Measurements from ENCODE around the gene TYW1B. TPM values are rescaled to one million over a fixed set of nuclear protein-coding genes. Genes with fewer than 3 reads are reported as not detected.
"Not testable (repeated sequence)": the region's sequence is repeated elsewhere in the genome, so short reads cannot be mapped to it uniquely, and the experiment has no call there.

TYW1B gene
- total RNA-seq, 1 experiment from 2014 or later = 2.6 TPM

DNA sequence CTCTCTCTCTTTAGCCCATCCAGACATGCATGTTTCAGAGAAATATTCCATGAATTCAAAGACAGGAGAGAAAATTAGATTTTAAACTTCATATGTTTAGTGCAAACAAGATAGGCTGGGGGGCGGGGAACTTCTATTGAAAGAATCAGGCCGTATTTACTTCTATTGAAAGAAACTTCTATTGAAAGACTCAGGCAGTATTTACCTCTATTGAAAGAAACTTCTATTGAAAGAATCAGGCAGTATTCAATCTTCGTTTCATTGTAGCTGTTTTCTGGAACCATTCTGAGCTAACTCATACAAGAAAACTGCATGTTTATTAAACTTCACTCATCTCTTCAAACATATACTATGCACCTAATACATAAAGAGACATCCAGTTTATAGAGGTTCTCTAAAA, 123.1 kb downstream of the TYW1B start:
- TF ChIP-seq, protein P1, sequence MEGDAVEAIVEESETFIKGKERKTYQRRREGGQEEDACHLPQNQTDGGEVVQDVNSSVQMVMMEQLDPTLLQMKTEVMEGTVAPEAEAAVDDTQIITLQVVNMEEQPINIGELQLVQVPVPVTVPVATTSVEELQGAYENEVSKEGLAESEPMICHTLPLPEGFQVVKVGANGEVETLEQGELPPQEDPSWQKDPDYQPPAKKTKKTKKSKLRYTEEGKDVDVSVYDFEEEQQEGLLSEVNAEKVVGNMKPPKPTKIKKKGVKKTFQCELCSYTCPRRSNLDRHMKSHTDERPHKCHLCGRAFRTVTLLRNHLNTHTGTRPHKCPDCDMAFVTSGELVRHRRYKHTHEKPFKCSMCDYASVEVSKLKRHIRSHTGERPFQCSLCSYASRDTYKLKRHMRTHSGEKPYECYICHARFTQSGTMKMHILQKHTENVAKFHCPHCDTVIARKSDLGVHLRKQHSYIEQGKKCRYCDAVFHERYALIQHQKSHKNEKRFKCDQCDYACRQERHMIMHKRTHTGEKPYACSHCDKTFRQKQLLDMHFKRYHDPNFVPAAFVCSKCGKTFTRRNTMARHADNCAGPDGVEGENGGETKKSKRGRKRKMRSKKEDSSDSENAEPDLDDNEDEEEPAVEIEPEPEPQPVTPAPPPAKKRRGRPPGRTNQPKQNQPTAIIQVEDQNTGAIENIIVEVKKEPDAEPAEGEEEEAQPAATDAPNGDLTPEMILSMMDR (conservative IDR thresholded peaks at IDR 0.05; ENCODE audit: low read depth, low read length) = no peak
- TF ChIP-seq EZH2 (IDR thresholded peaks at IDR 0.05; ENCODE audit: borderline replicate concordance, low read depth, low read length, poor library complexity, severe bottlenecking) = no peak
- no TSS peak for BruUV-seq (replicated peaks)
- H3K9me3 ChIP-seq (ENCODE audit: low read depth, low read length, poor library complexity, severe bottlenecking) = no peaks in the 10 kb centered on the region
- CTCF ChIA-PET = no interaction called here
- no peak for DNase-seq (ENCODE audit: low spot score)
- H3K27ac ChIP-seq (ENCODE audit: low read depth, low read length, poor library complexity, severe bottlenecking) = no peak overlapping the region
- H3K36me3 ChIP-seq (ENCODE audit: insufficient read depth, low read length, poor library complexity, severe bottlenecking) = no peaks in the 10 kb centered on the region
- H3K4me1 ChIP-seq (ENCODE audit: insufficient read depth, low read length, poor library complexity, severe bottlenecking) = no peaks in the 10 kb centered on the region
- intact Hi-C loops (cut with micrococcal nuclease; ENCODE audit: unreplicated experiment) = no loop called here
- no peak overlapping the region for H3K4me3 ChIP-seq (ENCODE audit: low read depth, low read length, poor library complexity, severe bottlenecking)
- POLR2A ChIA-PET (ENCODE audit: low non-redundant PET) = no interaction called here
- H3K27me3 ChIP-seq (replicated peaks; ENCODE audit: insufficient read depth, low read depth, low read length, poor library complexity) = no peaks in the 10 kb centered on the region

DNA sequence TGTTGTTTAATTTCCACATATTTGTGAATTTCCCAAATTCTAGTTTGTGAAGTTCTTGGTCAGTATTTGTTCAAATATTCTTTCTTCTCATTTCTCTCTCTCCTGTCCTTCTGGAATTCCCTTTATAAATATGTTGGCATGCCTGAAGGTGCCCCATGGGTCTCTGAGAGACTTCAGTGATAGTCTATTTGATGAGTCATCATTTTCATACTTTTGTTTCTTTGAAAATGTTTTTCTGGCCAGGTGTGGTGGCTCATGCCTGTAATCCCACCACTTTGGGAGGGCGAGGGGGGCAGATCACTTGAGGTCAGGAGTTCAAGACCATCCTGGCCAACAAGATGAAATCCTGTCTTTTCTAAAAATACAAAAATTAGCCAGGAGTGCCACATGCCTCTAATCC, 127.5 kb downstream of the TYW1B start:
- H3K4me3 ChIP-seq (ENCODE audit: low read depth, low read length, poor library complexity, severe bottlenecking); H3K9me3 ChIP-seq (ENCODE audit: low read depth, low read length, poor library complexity, severe bottlenecking); intact Hi-C loops (cut with micrococcal nuclease; ENCODE audit: unreplicated experiment); H3K27me3 ChIP-seq (replicated peaks; ENCODE audit: insufficient read depth, low read depth, low read length, poor library complexity); H3K36me3 ChIP-seq (ENCODE audit: insufficient read depth, low read length, poor library complexity, severe bottlenecking); CTCF ChIA-PET; DNase-seq (ENCODE audit: low spot score); POLR2A ChIA-PET (ENCODE audit: low non-redundant PET); BruUV-seq (replicated peaks); H3K4me1 ChIP-seq (ENCODE audit: insufficient read depth, low read length, poor library complexity, severe bottlenecking); H3K27ac ChIP-seq (ENCODE audit: low read depth, low read length, poor library complexity, severe bottlenecking): not testable (repeated sequence)

DNA sequence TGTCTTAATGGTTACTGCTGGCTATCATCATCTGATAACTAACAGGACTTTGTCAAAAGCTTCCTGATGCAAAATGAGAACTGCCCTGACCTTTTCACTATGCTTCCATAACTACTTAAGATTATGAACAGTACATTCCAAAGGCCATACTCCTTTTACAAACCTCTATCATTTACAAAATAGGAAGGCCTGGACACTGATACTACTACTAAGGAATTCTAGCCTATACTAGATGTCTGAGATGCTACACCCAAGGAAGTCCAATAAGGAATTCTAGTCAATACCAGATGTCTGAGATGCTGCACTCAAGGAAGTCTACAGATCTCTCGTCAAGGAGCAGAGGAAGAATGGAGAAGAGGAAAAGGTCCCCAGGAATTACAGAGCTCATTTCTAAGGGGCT, 130.9 kb downstream of the TYW1B start:
- H3K27me3 ChIP-seq (replicated peaks; ENCODE audit: insufficient read depth, low read depth, low read length, poor library complexity); H3K4me3 ChIP-seq (ENCODE audit: low read depth, low read length, poor library complexity, severe bottlenecking); H3K27ac ChIP-seq (ENCODE audit: low read depth, low read length, poor library complexity, severe bottlenecking); BruUV-seq (replicated peaks); H3K9me3 ChIP-seq (ENCODE audit: low read depth, low read length, poor library complexity, severe bottlenecking); intact Hi-C loops (cut with micrococcal nuclease; ENCODE audit: unreplicated experiment); CTCF ChIA-PET; H3K36me3 ChIP-seq (ENCODE audit: insufficient read depth, low read length, poor library complexity, severe bottlenecking); H3K4me1 ChIP-seq (ENCODE audit: insufficient read depth, low read length, poor library complexity, severe bottlenecking); POLR2A ChIA-PET (ENCODE audit: low non-redundant PET): not testable (repeated sequence)
- peak; percentile 5 for DNase-seq (ENCODE audit: low spot score)

DNA sequence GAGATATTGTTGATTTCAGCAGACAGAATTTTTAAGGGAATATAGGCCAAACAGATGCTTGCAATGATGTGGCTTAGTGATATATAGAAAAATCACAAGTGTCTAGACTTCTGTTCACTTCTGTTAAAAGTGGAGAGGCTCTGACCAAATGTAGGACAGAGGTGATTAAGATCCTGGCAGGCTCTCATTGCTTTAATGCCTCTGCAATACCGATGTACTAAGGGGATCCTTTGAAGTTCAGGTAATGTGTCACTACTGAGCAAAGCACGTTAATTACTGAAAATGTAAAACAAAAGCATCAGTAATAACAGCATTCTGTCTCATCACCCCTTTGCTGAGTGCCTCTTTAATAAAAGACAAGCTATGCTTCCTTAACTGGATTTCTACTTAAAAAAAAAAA, 131.4 kb downstream of the TYW1B start:
- BruUV-seq (replicated peaks); intact Hi-C loops (cut with micrococcal nuclease; ENCODE audit: unreplicated experiment); H3K4me3 ChIP-seq (ENCODE audit: low read depth, low read length, poor library complexity, severe bottlenecking); POLR2A ChIA-PET (ENCODE audit: low non-redundant PET); H3K36me3 ChIP-seq (ENCODE audit: insufficient read depth, low read length, poor library complexity, severe bottlenecking); H3K27ac ChIP-seq (ENCODE audit: low read depth, low read length, poor library complexity, severe bottlenecking); H3K9me3 ChIP-seq (ENCODE audit: low read depth, low read length, poor library complexity, severe bottlenecking); DNase-seq (ENCODE audit: low spot score); H3K4me1 ChIP-seq (ENCODE audit: insufficient read depth, low read length, poor library complexity, severe bottlenecking); H3K27me3 ChIP-seq (replicated peaks; ENCODE audit: insufficient read depth, low read depth, low read length, poor library complexity); CTCF ChIA-PET: not testable (repeated sequence)

DNA sequence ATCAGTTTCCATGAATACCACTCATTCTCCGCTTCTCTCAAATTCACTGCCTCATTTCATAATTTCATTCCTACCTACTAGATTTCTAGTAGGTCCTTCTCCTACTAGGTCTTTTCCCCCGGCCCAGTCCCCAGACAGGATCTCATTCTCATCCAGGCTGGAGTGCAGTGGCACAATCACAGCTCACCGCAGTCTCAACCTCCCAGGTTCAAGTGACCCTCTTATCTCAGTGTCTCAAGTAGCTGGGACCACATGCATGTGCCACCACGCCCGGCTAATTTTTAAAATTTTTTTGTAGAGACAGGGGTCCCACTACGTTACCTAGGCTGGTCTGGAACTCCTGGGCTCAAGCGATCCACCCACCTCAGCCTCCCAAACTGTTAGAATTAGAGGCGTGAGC, 132.5 kb downstream of the TYW1B start:
- H3K4me1 ChIP-seq (ENCODE audit: insufficient read depth, low read length, poor library complexity, severe bottlenecking); BruUV-seq (replicated peaks); POLR2A ChIA-PET (ENCODE audit: low non-redundant PET): not testable (repeated sequence)

DNA sequence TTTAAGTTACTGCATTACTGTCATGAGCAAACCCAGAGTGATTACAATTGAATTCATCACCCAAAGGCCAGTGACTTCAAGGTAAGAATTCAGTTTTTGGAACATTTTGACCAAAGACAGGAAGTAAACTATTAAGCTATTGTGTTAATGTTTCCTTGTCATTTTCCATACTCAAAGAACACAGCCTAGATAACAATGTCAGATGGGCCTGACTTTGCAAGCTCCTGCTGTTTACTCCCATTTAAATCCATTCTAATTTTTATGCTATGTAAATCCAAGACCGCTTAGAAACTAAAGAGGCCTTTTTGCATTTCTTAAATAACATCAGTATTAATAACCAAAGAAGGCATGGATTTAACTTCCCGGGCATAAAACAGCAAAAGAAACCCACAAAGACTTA, 136.6 kb downstream of the TYW1B start:
- H3K4me1 ChIP-seq (ENCODE audit: insufficient read depth, low read length, poor library complexity, severe bottlenecking); CTCF ChIA-PET; BruUV-seq (replicated peaks); H3K27ac ChIP-seq (ENCODE audit: low read depth, low read length, poor library complexity, severe bottlenecking); H3K9me3 ChIP-seq (ENCODE audit: low read depth, low read length, poor library complexity, severe bottlenecking); H3K36me3 ChIP-seq (ENCODE audit: insufficient read depth, low read length, poor library complexity, severe bottlenecking); H3K27me3 ChIP-seq (replicated peaks; ENCODE audit: insufficient read depth, low read depth, low read length, poor library complexity); intact Hi-C loops (cut with micrococcal nuclease; ENCODE audit: unreplicated experiment); POLR2A ChIA-PET (ENCODE audit: low non-redundant PET); H3K4me3 ChIP-seq (ENCODE audit: low read depth, low read length, poor library complexity, severe bottlenecking): not testable (repeated sequence)
- DNase-seq (ENCODE audit: low spot score) = peak; percentile 75

More for the DNA sequence above, 132.5 kb downstream of the TYW1B start:
- intact Hi-C loops (cut with micrococcal nuclease; ENCODE audit: unreplicated experiment); H3K9me3 ChIP-seq (ENCODE audit: low read depth, low read length, poor library complexity, severe bottlenecking); DNase-seq (ENCODE audit: low spot score); H3K36me3 ChIP-seq (ENCODE audit: insufficient read depth, low read length, poor library complexity, severe bottlenecking); CTCF ChIA-PET; H3K27ac ChIP-seq (ENCODE audit: low read depth, low read length, poor library complexity, severe bottlenecking); H3K4me3 ChIP-seq (ENCODE audit: low read depth, low read length, poor library complexity, severe bottlenecking); H3K27me3 ChIP-seq (replicated peaks; ENCODE audit: insufficient read depth, low read depth, low read length, poor library complexity): not testable (repeated sequence)

DNA sequence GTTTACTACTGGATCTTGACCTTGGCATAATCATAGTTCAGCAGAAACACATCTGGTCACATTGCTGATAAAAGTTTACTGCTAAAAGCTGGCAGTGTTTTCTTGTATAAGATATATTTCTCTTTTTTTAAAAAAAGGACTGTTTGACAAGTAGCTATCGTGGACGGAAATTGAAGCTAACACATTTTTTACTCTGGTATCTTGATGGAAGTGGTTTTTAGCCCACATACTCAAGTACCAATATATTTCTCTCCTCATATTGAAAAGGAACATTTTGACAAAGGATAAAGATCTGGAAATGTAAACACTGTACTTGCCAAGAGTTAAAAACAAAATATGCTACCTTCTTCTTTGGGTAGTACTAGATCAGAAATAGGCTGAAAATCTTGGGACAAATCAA, 137.8 kb downstream of the TYW1B start:
- H3K36me3 ChIP-seq (ENCODE audit: insufficient read depth, low read length, poor library complexity, severe bottlenecking); intact Hi-C loops (cut with micrococcal nuclease; ENCODE audit: unreplicated experiment); H3K4me1 ChIP-seq (ENCODE audit: insufficient read depth, low read length, poor library complexity, severe bottlenecking); H3K27ac ChIP-seq (ENCODE audit: low read depth, low read length, poor library complexity, severe bottlenecking); POLR2A ChIA-PET (ENCODE audit: low non-redundant PET); H3K27me3 ChIP-seq (replicated peaks; ENCODE audit: insufficient read depth, low read depth, low read length, poor library complexity); DNase-seq (ENCODE audit: low spot score); H3K4me3 ChIP-seq (ENCODE audit: low read depth, low read length, poor library complexity, severe bottlenecking); CTCF ChIA-PET; H3K9me3 ChIP-seq (ENCODE audit: low read depth, low read length, poor library complexity, severe bottlenecking); BruUV-seq (replicated peaks): not testable (repeated sequence)
